HFFc6 (cell line): Measurements from ENCODE around the gene C6orf58. TPM values are rescaled to one million over a fixed set of nuclear protein-coding genes. Genes with fewer than 3 reads are reported as not detected.
A peak's percentile ranks its signal among the peaks of the same experiment; 100 is the strongest.

Experiments used
- DNase-seq: peaks from one replicate; pipeline ENCODE4 v3.0.0-alpha.2; 2018
- H3K27ac Mint-ChIP-seq: 2 replicates; pipeline ENCODE4 v1.8.0; 2020; ENCODE audit warnings: mild to moderate bottlenecking, mixed read lengths
- H3K27me3 Mint-ChIP-seq: 2 replicates; pipeline ENCODE4 v1.8.0; 2021; ENCODE audit warnings: mild to moderate bottlenecking, moderate library complexity, mixed read lengths; ENCODE audit not compliant: insufficient read depth
- H3K36me3 Mint-ChIP-seq: 2 replicates; pipeline ENCODE4 v1.8.0; 2021; ENCODE audit warnings: low read depth, mixed read lengths
- H3K4me1 Mint-ChIP-seq: 2 replicates; pipeline ENCODE4 v1.8.0; 2020; ENCODE audit warnings: low read depth, mixed read lengths
- H3K4me3 Mint-ChIP-seq: 2 replicates; pipeline ENCODE4 v1.8.0; 2020; ENCODE audit warnings: mild to moderate bottlenecking, moderate library complexity, mixed read lengths
- H3K9me3 Mint-ChIP-seq: 2 replicates; pipeline ENCODE4 v1.8.0; 2020; ENCODE audit warnings: mild to moderate bottlenecking, mixed read lengths
- long read RNA-seq: library from polyadenylated mRNA; unstranded; transcript quantifications from one replicate; pipeline ENCODE4 v2.0.0, GENCODE V29; 2019
- total RNA-seq, 6 experiments: library from RNA; stranded (reverse); fragmentation: NEBNext Ultra II Directional; extraction: Animal tissue kit (Norgen Biotek cat#: 25700); gene quantifications; 2 replicates in 1 of 6; 3 replicates in 5 of 6; pipeline ENCODE4 v1.2.3, GENCODE V29; 2021
- TF ChIP-seq, protein P1 (sequence below): fragments of 200-600 bp; sonication (generic); IDR thresholded peaks from 2 replicates; pipeline ENCODE4 v1.5.0; 2021; ENCODE audit warnings: antibody characterized with exemption, mild to moderate bottlenecking

C6orf58 gene
- under 1 TPM in 1 of 6 experiments, not detected in 5; 0.27 TPM for total RNA-seq
- long read RNA-seq, partial matches to known transcripts = 0 of 1 reads
- long read RNA-seq, other reads (novel, unspliced or antisense) = 1 of 1 reads

DNA sequence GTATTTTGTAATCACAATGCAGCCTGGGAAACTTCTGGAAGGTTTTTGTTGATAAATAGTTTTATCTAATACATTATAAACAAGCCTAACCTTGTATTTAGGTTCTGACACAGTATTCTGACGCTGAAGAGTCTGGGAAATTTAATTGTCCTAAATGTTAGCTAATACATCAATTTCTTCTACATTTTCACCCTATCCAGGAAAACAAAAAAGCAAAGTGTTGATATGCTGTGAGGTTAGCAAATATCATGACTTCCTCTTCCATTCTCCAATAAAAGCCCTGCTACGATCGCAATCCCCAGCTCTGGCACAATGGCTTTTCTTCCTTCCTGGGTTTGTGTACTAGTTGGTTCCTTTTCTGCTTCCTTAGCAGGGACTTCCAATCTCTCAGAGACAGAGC, at the start of gene C6orf58:
Gene C6orf58 (plus strand): TSS at position 301 of the 400 bp plus-strand sequence. CDS start 12 bp downstream, at position 313.
- no peak for DNase-seq
- H3K4me3 Mint-ChIP-seq = no peak within 1 kb of the TSS
- peaks cover 4% of the 10 kb centered on the region for H3K27me3 Mint-ChIP-seq
- H3K36me3 Mint-ChIP-seq = no peaks in the 10 kb centered on the region
- H3K9me3 Mint-ChIP-seq = no peaks in the 10 kb centered on the region
- H3K27ac Mint-ChIP-seq = no peak within 1 kb of the TSS
- H3K4me1 Mint-ChIP-seq = no peaks in the 10 kb centered on the region
- TF ChIP-seq, protein P1, sequence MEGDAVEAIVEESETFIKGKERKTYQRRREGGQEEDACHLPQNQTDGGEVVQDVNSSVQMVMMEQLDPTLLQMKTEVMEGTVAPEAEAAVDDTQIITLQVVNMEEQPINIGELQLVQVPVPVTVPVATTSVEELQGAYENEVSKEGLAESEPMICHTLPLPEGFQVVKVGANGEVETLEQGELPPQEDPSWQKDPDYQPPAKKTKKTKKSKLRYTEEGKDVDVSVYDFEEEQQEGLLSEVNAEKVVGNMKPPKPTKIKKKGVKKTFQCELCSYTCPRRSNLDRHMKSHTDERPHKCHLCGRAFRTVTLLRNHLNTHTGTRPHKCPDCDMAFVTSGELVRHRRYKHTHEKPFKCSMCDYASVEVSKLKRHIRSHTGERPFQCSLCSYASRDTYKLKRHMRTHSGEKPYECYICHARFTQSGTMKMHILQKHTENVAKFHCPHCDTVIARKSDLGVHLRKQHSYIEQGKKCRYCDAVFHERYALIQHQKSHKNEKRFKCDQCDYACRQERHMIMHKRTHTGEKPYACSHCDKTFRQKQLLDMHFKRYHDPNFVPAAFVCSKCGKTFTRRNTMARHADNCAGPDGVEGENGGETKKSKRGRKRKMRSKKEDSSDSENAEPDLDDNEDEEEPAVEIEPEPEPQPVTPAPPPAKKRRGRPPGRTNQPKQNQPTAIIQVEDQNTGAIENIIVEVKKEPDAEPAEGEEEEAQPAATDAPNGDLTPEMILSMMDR = no peak

DNA sequence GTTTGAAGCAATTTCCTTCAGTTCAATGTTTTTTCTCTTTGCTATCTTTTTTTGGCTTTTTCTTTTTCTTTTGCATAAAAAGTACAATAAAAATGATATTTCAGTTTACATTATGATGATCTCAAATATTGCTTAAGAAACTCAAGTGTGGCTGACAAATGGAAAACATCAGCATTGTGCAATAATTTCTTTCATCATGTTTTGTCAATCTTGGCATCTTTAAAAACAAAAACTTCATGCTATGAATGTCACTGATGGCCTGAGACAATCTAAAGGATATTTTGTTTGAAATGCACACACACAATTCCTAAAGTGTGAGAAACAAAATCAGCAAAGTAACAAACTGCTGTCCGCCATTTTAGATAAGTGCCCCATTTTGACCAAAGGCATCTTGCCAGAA, 44.0 kb upstream of the C6orf58 start:
- Mint-ChIP-seq H3K36me3 (no peaks in the 10 kb centered on the region), H3K4me1 (no peaks in the 10 kb centered on the region), H3K27me3 (peaks cover 15% of the 10 kb centered on the region), H3K9me3 (no peaks in the 10 kb centered on the region), H3K4me3 (no peak overlapping the region), H3K27ac (no peak overlapping the region)
- TF ChIP-seq, protein P1 = no peak
- no peak for DNase-seq

DNA sequence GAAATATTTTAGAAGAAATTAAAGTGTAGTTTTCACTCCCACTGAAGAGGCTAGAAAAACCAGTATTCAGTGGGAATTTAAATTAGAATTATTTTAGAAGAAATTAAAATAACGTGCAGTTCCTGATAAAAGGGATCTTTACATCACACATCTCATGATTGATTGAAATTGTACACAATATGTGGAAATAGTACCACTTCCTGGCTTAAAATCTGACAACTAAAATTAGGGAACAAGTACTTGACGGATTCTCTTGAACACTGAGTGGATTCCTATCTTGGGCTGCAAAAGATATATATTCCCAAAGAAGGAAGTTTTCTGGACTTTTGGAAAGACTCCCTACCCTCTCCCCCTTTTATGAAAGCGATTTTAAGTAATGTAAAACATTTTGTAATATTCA, 43.2 kb upstream of the C6orf58 start:
- Mint-ChIP-seq H3K4me1 (no peaks in the 10 kb centered on the region), H3K36me3 (no peaks in the 10 kb centered on the region), H3K4me3 (no peak overlapping the region), H3K27me3 (peaks cover 15% of the 10 kb centered on the region), H3K27ac (no peak overlapping the region), H3K9me3 (no peaks in the 10 kb centered on the region)
- DNase-seq = no peak
- TF ChIP-seq, protein P1 = no peak

DNA sequence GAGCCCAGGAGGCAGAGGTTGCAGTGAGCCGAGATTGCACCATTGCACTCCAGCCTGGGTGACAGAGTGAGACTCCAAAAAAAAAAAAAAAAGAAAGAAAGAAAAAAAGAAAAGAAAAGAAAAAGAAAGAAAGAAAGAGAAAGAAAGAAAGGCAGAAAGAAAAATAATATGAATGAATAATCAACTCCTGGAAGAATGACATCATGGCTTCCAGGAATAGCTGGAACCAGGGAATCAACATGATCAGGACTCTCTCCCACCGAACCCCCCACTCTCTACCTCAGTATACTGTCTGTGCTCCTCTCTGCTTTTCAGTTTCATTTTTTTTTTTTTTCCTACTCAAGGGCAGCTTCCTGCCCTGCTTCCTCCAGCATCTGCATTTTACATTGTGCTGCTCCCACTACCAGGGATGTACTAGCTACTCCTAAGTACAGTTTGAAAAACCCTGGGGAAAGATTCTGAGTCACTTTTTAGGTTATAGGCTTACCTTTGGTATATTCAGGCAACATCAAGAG, 38.2 kb upstream of the C6orf58 start:
- DNase-seq = no peak
- Mint-ChIP-seq H3K4me3 (peak overlapping the region; percentile 31; the same call in 1 of the 2 replicates), H3K27me3 (peaks cover 15% of the 10 kb centered on the region), H3K4me1 (no peaks in the 10 kb centered on the region), H3K36me3 (no peaks in the 10 kb centered on the region), H3K27ac (no peak overlapping the region), H3K9me3 (no peaks in the 10 kb centered on the region)
- TF ChIP-seq, protein P1 = no peak

DNA sequence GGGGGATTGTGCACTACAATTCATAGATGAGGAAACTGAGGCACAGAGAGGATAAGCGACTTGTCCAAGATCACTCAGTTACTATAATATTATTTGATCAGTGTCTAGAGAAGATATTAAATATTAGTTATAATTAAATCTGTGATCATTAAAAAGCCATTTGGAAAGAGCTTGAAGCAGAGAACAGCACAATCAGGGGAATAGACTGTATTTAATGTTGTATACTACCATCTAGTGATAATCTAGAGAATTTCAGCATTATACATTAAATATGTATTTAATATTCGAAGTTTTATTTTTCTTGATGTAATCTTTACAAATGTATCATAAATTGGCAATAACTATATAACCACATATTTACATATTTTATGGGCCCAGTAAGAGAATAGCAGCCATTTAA, 37.7 kb upstream of the C6orf58 start:
- Mint-ChIP-seq H3K4me3 (no peak overlapping the region; the same call in 1 of the 2 replicates), H3K27me3 (peaks cover 15% of the 10 kb centered on the region), H3K4me1 (no peaks in the 10 kb centered on the region), H3K27ac (no peak overlapping the region), H3K36me3 (no peaks in the 10 kb centered on the region), H3K9me3 (no peaks in the 10 kb centered on the region)
- TF ChIP-seq, protein P1 = peak; percentile 77
- no peak for DNase-seq
